Stomach (tissue), 9 donors: Measurements from ENCODE around the gene SWI5. TPM values are rescaled to one million over a fixed set of nuclear protein-coding genes. Genes with fewer than 3 reads are reported as not detected.

Experiments used
- DNase-seq, 2 donors: peaks; one replicate each; pipeline versions ENCODE4 v3.0.0 to v3.0.0-alpha.2; 2013 to 2019
- H3K27ac ChIP-seq, 5 donors: fragments of 200-600 bp in 4 of 5; sonication (generic) in 4 of 5; one replicate each; pipeline ENCODE4 v1.5.1; 2013 to 2019; ENCODE audit warnings: mild to moderate bottlenecking in 1 of 5, moderate library complexity in 1 of 5
- H3K27me3 ChIP-seq, 3 donors: fragments of 200-600 bp; sonication (generic); one replicate each; pipeline ENCODE4 v1.5.1; 2017 to 2019; ENCODE audit warnings: mixed run types in 1 of 3
- H3K36me3 ChIP-seq, 4 donors: fragments of 200-600 bp; sonication (generic); 1 replicate in 3 of 4; 2 replicates in 1 of 4; pipeline ENCODE4 v1.5.1; 2016 to 2019
- H3K4me1 ChIP-seq, 4 donors: fragments of 200-600 bp; sonication (generic); one replicate each; pipeline ENCODE4 v1.5.1; 2016 to 2019
- H3K4me3 ChIP-seq, 4 donors: fragments of 200-600 bp; sonication (generic) in 3 of 4; one replicate each; pipeline ENCODE4 v1.5.1; 2016 to 2019; ENCODE audit warnings: mild to moderate bottlenecking in 1 of 4
- H3K9me3 ChIP-seq, 4 donors: fragments of 200-600 bp; sonication (generic); one replicate each; pipeline ENCODE4 v1.5.1; 2016 to 2019
- CTCF ChIP-seq, 7 experiments: fragments of 450-650 bp in 4 of 7; fragments of 200-600 bp in 3 of 7; sonication (generic) in 3 of 7; IDR thresholded peaks; one replicate each; pipeline ENCODE4 v1.5.1; 2016 to 2019; ENCODE audit warnings: antibody characterized with exemption in 7 of 7, control low read depth in 2 of 7, mild to moderate bottlenecking in 1 of 7
- EP300 ChIP-seq: sonication (generic); formaldehyde crosslinking; IDR thresholded peaks from one replicate; pipeline ENCODE4 v1.6.1; 2017; ENCODE audit warnings: antibody characterized with exemption
- POLR2A ChIP-seq, 4 donors: fragments of 450-650 bp; IDR thresholded peaks; one replicate each; pipeline ENCODE4 v1.6.1; 2016; ENCODE audit warnings: antibody characterized with exemption in 4 of 4, control low read depth in 2 of 4, mild to moderate bottlenecking in 1 of 4, moderate library complexity in 1 of 4
- POLR2AphosphoS5 ChIP-seq, 3 donors: sonication (generic); formaldehyde crosslinking; IDR thresholded peaks; one replicate each; pipeline ENCODE4 v1.6.1; 2016; ENCODE audit warnings: antibody characterized with exemption in 3 of 3
- WGBS, 5 donors: extraction: QIAGEN DNeasy Blood & Tissue Kit in 3 of 5; methylation state at CpG; one replicate each; pipeline versions ENCODE4 v1.1.5 to v1.1.7; 2013 to 2018; 5-methylcytosine and 5-hydroxymethylcytosine counted together
- intact Hi-C: fragments of 100-400 bp; cut with DNase I; formaldehyde crosslinking; loops from one replicate; pipeline ENCODE4 v1.15.1; 2023; ENCODE audit warnings: low total_unique reads
- polyA plus RNA-seq, 3 donors: library from polyadenylated mRNA; stranded (reverse); fragments of 200-250 nt; gene quantifications; one replicate each; pipeline ENCODE4 v1.2.3, GENCODE V29; 2013
- total RNA-seq, 5 donors: library from RNA; depleted of rRNA; stranded (reverse); fragments of >200 nt; gene quantifications; one replicate each; pipeline versions ENCODE4 v1.1.0 to v1.2.3, GENCODE V29; 2014 to 2016
- donor health status: healthy with polysubstance abuse.
- donor health status: Bipolar disorder and iron deficiency.
- donor health status: healthy.

SWI5 gene
- total and polyA plus RNA-seq, 8 donors, result 8.1 to 61.3 (median 32.9) TPM; not detected in 2

DNA sequence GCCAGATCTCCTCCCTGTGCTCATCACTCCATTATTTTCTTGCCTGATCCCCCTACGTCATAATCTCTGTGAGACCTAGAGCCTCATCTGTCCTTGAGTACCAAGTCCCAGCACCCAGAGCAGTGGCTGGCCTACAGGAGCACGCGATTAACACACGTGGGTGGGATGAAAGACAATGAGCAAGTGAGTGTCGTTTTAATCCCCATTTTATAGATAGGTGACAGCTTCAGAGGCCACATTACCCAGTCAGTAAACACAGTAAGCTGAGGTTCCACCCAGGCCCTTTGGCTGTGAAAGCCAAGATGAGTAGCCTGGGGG is 28.9 kb downstream of the SWI5 start:
- H3K4me1 ChIP-seq, result no peaks in the 10 kb centered on the region
- no peaks in the 10 kb centered on the region for H3K9me3 ChIP-seq
- H3K36me3 ChIP-seq, result peaks cover 11 to 32% (median 24%) of the 10 kb centered on the region in 4 donors
- 62 to 78% (median 66%) methylated on average over 5 of the region's 5 CpGs for WGBS, 5 donors
- TF ChIP-seq POLR2AphosphoS5 (IDR thresholded peaks at IDR 0.05), result no peak
- TF ChIP-seq POLR2A (IDR thresholded peaks at IDR 0.05), result no peak
- TF ChIP-seq CTCF (IDR thresholded peaks at IDR 0.05), result no peak
- no peak for TF ChIP-seq EP300
- H3K27me3 ChIP-seq, result no peaks in the 10 kb centered on the region
- H3K4me3 ChIP-seq, result no peak overlapping the region
- intact Hi-C loops, result no loop called here
- H3K27ac ChIP-seq, result no peak overlapping the region
- no peak for DNase-seq

GRCh38 chr9:128309551-128309950 is 33.5 kb downstream of the SWI5 start:
- TF ChIP-seq POLR2A (IDR thresholded peaks at IDR 0.05), result no peak
- TF ChIP-seq CTCF (IDR thresholded peaks at IDR 0.05), result no peak
- TF ChIP-seq POLR2AphosphoS5 (IDR thresholded peaks at IDR 0.05), result no peak
- no peak for TF ChIP-seq EP300
- intact Hi-C loops, result no loop called here
- no peak overlapping the region for H3K4me3 ChIP-seq
- no peak overlapping the region for H3K27ac ChIP-seq
- H3K9me3 ChIP-seq, result no peaks in the 10 kb centered on the region
- H3K36me3 ChIP-seq, result peaks cover 20 to 77% (median 69%) of the 10 kb centered on the region in 4 donors
- 96 to 99% (median 96%) methylated on average over 16 of the region's 16 CpGs for WGBS, 5 donors
- H3K27me3 ChIP-seq, result no peaks in the 10 kb centered on the region
- no peak for DNase-seq
- peaks cover 0 to 10% (median 0%) of the 10 kb centered on the region in 4 donors for H3K4me1 ChIP-seq

- intact Hi-C loops, result no loop called here
- DNase-seq, result peak in 1 of 2 donors; percentile 68
- no peak overlapping the region for H3K4me3 ChIP-seq
- H3K36me3 ChIP-seq, result peaks cover 20 to 85% (median 78%) of the 10 kb centered on the region in 4 donors
- TF ChIP-seq CTCF (IDR thresholded peaks at IDR 0.05), result no peak
- TF ChIP-seq POLR2AphosphoS5 (IDR thresholded peaks at IDR 0.05), result peak in 1 of 3 donors; percentile 17
- TF ChIP-seq POLR2A (IDR thresholded peaks at IDR 0.05), result no peak
- TF ChIP-seq EP300, result no peak
- H3K9me3 ChIP-seq, result no peaks in the 10 kb centered on the region
- no peaks in the 10 kb centered on the region for H3K27me3 ChIP-seq
- peaks cover 0 to 10% (median 0%) of the 10 kb centered on the region in 4 donors for H3K4me1 ChIP-seq
- peak overlapping the region in 4 of 5 donors; percentile 44 to 49 (median 46) for H3K27ac ChIP-seq
- WGBS, 5 donors, result 32 to 72% (median 43%) methylated on average over 10 of the region's 10 CpGs
These were observed 34.4 kb downstream of the SWI5 start for GRCh38 chr9:128310461-128310860.

DNA sequence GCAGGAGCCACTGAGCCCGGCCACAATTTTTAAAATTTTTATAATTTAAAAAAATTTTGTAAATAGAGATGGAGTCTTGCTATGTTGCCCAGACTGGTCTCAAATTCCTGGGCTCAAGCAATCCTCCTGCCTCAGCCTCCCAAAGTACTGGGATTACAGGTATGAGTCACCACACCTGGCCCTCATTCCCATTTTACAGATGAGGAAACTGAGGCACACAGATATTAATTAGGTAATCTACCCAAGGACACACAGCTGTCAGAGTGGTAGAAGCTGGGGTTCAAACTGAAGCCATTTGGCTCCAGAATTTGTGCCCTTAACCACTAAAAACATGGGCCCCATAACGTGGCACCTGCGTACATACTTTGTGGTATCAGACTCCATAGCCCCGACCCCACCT is 38.6 kb downstream of the SWI5 start:
- no peaks in the 10 kb centered on the region for H3K27me3 ChIP-seq
- peaks cover 33 to 98% (median 92%) of the 10 kb centered on the region in 4 donors for H3K36me3 ChIP-seq
- no peak overlapping the region for H3K4me3 ChIP-seq
- WGBS, 5 donors, result 90 to 100% (median 96%) methylated on average over 4 of the region's 4 CpGs
- no peak overlapping the region for H3K27ac ChIP-seq
- H3K4me1 ChIP-seq, result peaks cover 0 to 10% (median 0%) of the 10 kb centered on the region in 4 donors
- intact Hi-C loops, result no loop called here
- no peak for TF ChIP-seq POLR2AphosphoS5 (IDR thresholded peaks at IDR 0.05)
- TF ChIP-seq EP300, result no peak
- no peak for TF ChIP-seq POLR2A (IDR thresholded peaks at IDR 0.05)
- TF ChIP-seq CTCF (IDR thresholded peaks at IDR 0.05), result no peak
- H3K9me3 ChIP-seq, result no peaks in the 10 kb centered on the region
- DNase-seq, result no peak
